BJ (cell line): ENCODE results near the gene CLEC16A. TPM values are rescaled to one million over a fixed set of nuclear protein-coding genes. Genes with fewer than 3 reads are reported as not detected.

ENCODE experiments used
- CTCF ChIA-PET: fragments of 350-600 bp; formaldehyde crosslinking; extraction: SDS; loops from one replicate; lab custom pipeline; 2021; ENCODE audit warnings: antibody characterized with exemption, inconsistent platforms; lab: Yijun Ruan, JAX
- POLR2A ChIA-PET: fragments of 300-600 bp; sonication (Branson Sonifier 250); formaldehyde crosslinking; extraction: SDS; loops from one replicate; lab custom pipeline; 2021; ENCODE audit warnings: antibody characterized with exemption; lab: Charles Lee
- DNase-seq: peaks from one replicate; pipeline ENCODE4 v3.0.0-alpha.2; 2011; ENCODE audit warnings: low read depth
- H3K27me3 ChIP-seq: 2 replicates; pipeline ENCODE4 v1.6.0; 2011; ENCODE audit warnings: low read length; ENCODE audit not compliant: control insufficient read depth, insufficient read depth
- H3K36me3 ChIP-seq: 2 replicates; pipeline ENCODE4 v1.5.1; 2011; ENCODE audit warnings: low read length; ENCODE audit not compliant: control insufficient read depth, insufficient read depth
- H3K4me3 ChIP-seq: 2 replicates; pipeline ENCODE4 v1.5.1; 2011; ENCODE audit warnings: low read depth, mild to moderate bottlenecking, control low read depth, low read length
- CTCF ChIP-seq: IDR thresholded peaks from 2 replicates; pipeline ENCODE4 v1.5.1; 2011; ENCODE audit warnings: low read depth, mild to moderate bottlenecking, control low read depth, inconsistent platforms, low read length, moderate library complexity; ENCODE audit not compliant: insufficient read depth
- polyA plus RNA-seq: library from polyadenylated mRNA; depleted of rRNA; stranded (reverse); fragments of >200 nt; gene quantifications from 2 replicates; pipeline ENCODE4 v1.2.3, GENCODE V29; 2011; rRNA removed

CLEC16A gene
- polyA plus RNA-seq, 1 experiment = 8.7 TPM

DNA sequence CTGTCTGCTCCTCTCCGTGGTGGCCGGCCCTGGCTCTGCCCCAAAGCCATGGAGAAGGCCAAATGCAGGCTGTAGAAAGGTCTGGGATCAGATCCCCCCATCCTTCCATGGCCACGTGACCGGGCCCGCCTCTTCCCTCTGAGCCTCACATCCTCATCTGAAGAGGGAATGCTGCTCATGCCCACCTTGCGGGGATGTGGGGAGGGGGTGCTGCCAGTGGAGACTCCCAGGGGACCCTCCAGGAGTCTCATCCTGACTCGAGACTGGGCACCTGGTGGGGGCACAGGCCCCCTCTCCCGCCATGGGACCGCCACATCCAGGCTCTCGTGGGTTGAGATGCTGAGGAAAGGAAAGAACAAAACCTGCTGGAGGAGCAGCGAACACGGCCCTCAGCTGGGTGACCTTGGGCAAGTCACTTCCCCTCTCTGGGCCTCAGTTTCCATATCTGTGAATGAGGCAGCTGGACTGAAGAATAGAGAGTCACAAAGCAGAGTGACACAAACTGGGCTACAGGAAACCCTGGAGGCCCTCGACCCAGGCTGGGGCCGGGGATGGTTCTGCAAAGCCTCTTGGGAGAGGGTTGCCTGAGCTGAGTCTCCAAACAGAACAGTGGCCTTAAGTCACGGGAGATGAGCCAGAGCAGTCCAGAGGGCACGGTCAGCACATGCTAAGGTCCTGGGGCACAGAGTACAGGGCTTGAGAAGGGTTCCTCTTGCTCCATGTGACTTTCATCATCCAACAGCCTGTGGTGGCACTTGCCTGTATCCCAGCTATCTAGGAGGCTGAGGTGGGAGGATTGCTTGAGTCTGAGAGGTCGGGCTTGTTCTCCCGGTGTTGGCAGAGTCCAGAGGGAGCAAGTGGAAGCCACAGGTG is 281.5 kb downstream of the CLEC16A start:
- TF ChIP-seq CTCF = no peak
- Histone ChIP-seq H3K4me3 (no peak overlapping the region), H3K36me3 (no peaks in the 10 kb centered on the region), H3K27me3 (no peaks in the 10 kb centered on the region; the same call in 1 of the 2 replicates)
- DNase-seq = no peak
- ChIA-PET CTCF (no interaction called here), POLR2A (no interaction called here)

- H3K36me3 ChIP-seq = no peaks in the 10 kb centered on the region
- no peak for TF ChIP-seq CTCF
- no peaks in the 10 kb centered on the region; the same call in 1 of the 2 replicates for H3K27me3 ChIP-seq
- CTCF ChIA-PET = interaction anchor here (1.2 kb wide), 1 partner anchor 11 kb away, joined by 5 read pairs; no protein-coding TSS in a partner anchor
- no peak overlapping the region for H3K4me3 ChIP-seq
- DNase-seq = no peak
- POLR2A ChIA-PET = no interaction called here
These were observed 285.1 kb downstream of the CLEC16A start for GRCh38 chr16:11229432-11229831.

DNA sequence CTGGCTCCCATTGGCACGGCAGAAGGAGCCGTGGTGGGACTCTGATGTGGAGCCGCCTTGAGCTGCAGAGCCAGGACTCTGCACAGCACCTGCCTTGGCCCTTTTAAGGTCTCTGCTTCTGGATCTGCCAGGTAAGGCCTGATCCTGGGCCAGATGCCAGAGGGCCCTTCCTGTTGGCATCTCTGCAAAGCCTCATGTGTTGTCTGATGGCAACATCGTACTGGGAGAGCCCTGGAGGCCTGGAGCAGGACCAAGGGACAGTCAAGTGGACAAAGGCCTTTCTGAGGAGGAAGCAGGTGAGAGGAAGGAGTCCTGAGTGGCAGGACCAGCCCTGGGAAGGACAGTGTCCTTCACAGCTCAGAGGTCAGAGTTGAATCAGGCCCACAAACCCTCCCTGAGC is 285.5 kb downstream of the CLEC16A start:
- Histone ChIP-seq H3K4me3 (no peak overlapping the region), H3K36me3 (no peaks in the 10 kb centered on the region), H3K27me3 (no peaks in the 10 kb centered on the region; the same call in 1 of the 2 replicates)
- ChIA-PET POLR2A (no interaction called here), CTCF (no interaction called here)
- TF ChIP-seq CTCF = no peak
- DNase-seq = no peak

GRCh38 chr16:11231367-11231970 is 287.1 kb downstream of the CLEC16A start:
- POLR2A ChIA-PET = no interaction called here
- H3K27me3 ChIP-seq = no peaks in the 10 kb centered on the region; the same call in 1 of the 2 replicates
- no peak for DNase-seq
- no peak overlapping the region for H3K4me3 ChIP-seq
- CTCF ChIA-PET = interaction anchor here (0.7 kb wide), 1 partner anchor 26 kb away, joined by 3 read pairs; no protein-coding TSS in a partner anchor
- H3K36me3 ChIP-seq = no peaks in the 10 kb centered on the region
- no peak for TF ChIP-seq CTCF

Other genes with a start within 250 kb of the CLEC16A start
- not detected in 2 replicates for gene TEKT5, start 249.6 kb upstream of the CLEC16A start, polyA plus RNA-seq
- 27.1 and 35.8 TPM in 2 replicates for gene NUBP1, start 200.7 kb upstream of the CLEC16A start, polyA plus RNA-seq
- not detected in 2 replicates for gene TVP23A, start 125.8 kb upstream of the CLEC16A start, polyA plus RNA-seq
- gene CIITA, start 67.4 kb upstream of the CLEC16A start, polyA plus RNA-seq = 0.04 TPM in 1 of 2 replicates, not detected in the other
- gene DEXI, start 2.1 kb upstream of the CLEC16A start, polyA plus RNA-seq = 32.7 and 55.2 TPM in 2 replicates